Measurements from ENCODE around the gene OPTC. TPM values are rescaled to one million over a fixed set of nuclear protein-coding genes. Genes with fewer than 3 reads are reported as not detected.

OPTC gene
- total and polyA plus RNA-seq, 5 experiments from 2014 or later, result not detected

- Mint-ChIP-seq H3K4me3 (no peak overlapping the region), H3K36me3 (no peaks in the 10 kb centered on the region), H3K27me3 (peaks cover 0 to 3% (median 1%) of the 10 kb centered on the region in 5 donors), H3K27ac (no peak overlapping the region), H3K4me1 (no peaks in the 10 kb centered on the region), H3K9me3 (no peaks in the 10 kb centered on the region)
- ATAC-seq, result no peak
- POLR2A ChIA-PET, result interaction anchor here (0.6 kb wide), 1 partner anchor 188 kb away, joined by 3 read pairs; no protein-coding TSS in a partner anchor
- DNase-seq, result no peak
Observed at GRCh38 chr1:203551550-203551949, 57.6 kb downstream of the OPTC start.

- peaks cover 0 to 3% (median 1%) of the 10 kb centered on the region in 5 donors for H3K27me3 Mint-ChIP-seq
- no peak for ATAC-seq
- no peak for DNase-seq
- POLR2A ChIA-PET, result no interaction called here
- H3K4me3 Mint-ChIP-seq, result no peak overlapping the region
- peak overlapping the region in 1 of 10 donors; percentile 41 for H3K27ac Mint-ChIP-seq
- no peaks in the 10 kb centered on the region for H3K36me3 Mint-ChIP-seq
- H3K9me3 Mint-ChIP-seq, result no peaks in the 10 kb centered on the region
- no peaks in the 10 kb centered on the region for H3K4me1 Mint-ChIP-seq
Observed at GRCh38 chr1:203553496-203553895, 59.5 kb downstream of the OPTC start.

- ATAC-seq, result no peak
- no peak for DNase-seq
- no peak overlapping the region for H3K27ac Mint-ChIP-seq
- H3K27me3 Mint-ChIP-seq, result peaks cover 0 to 2% (median 0%) of the 10 kb centered on the region in 5 donors
- no peaks in the 10 kb centered on the region for H3K9me3 Mint-ChIP-seq
- POLR2A ChIA-PET, result no interaction called here
- no peaks in the 10 kb centered on the region for H3K36me3 Mint-ChIP-seq
- H3K4me1 Mint-ChIP-seq, result no peaks in the 10 kb centered on the region
- H3K4me3 Mint-ChIP-seq, result no peak overlapping the region
Observed at GRCh38 chr1:203554071-203554470, 60.1 kb downstream of the OPTC start.

GRCh38 chr1:203555076-203555475, 61.1 kb downstream of the OPTC start:
- DNase-seq, result no peak
- Mint-ChIP-seq H3K36me3 (no peaks in the 10 kb centered on the region), H3K9me3 (no peaks in the 10 kb centered on the region), H3K4me1 (no peaks in the 10 kb centered on the region), H3K27ac (no peak overlapping the region), H3K4me3 (no peak overlapping the region), H3K27me3 (peaks cover 0 to 2% (median 0%) of the 10 kb centered on the region in 5 donors)
- no peak for ATAC-seq
- POLR2A ChIA-PET, result no interaction called here

GRCh38 chr1:203555511-203556046, 61.6 kb downstream of the OPTC start:
- no peaks in the 10 kb centered on the region for H3K36me3 Mint-ChIP-seq
- POLR2A ChIA-PET, result no interaction called here

GRCh38 chr1:203556047-203556851, 62.3 kb downstream of the OPTC start:
- Mint-ChIP-seq H3K27ac (peak overlapping the region in 1 of 10 donors; percentile 72), H3K4me3 (no peak overlapping the region), H3K36me3 (no peaks in the 10 kb centered on the region), H3K9me3 (no peaks in the 10 kb centered on the region), H3K27me3 (peaks cover 0 to 2% (median 0%) of the 10 kb centered on the region in 5 donors), H3K4me1 (no peaks in the 10 kb centered on the region)
- no peak for DNase-seq
- ATAC-seq, result no peak
- POLR2A ChIA-PET, result no interaction called here

More at GRCh38 chr1:203555511-203556046, 61.6 kb downstream of the OPTC start:
- no peak for DNase-seq
- peak overlapping the region in 1 of 10 donors; percentile 72 for H3K27ac Mint-ChIP-seq
- no peaks in the 10 kb centered on the region for H3K9me3 Mint-ChIP-seq
- no peak for ATAC-seq
- H3K4me3 Mint-ChIP-seq, result no peak overlapping the region
- H3K27me3 Mint-ChIP-seq, result peaks cover 0 to 2% (median 0%) of the 10 kb centered on the region in 5 donors
- no peaks in the 10 kb centered on the region for H3K4me1 Mint-ChIP-seq

- ATAC-seq, result no peak
- Mint-ChIP-seq H3K27me3 (peaks cover 0 to 2% (median 0%) of the 10 kb centered on the region in 5 donors), H3K4me1 (peaks cover 0 to 2% (median 0%) of the 10 kb centered on the region in 4 donors), H3K27ac (peak overlapping the region in 2 of 10 donors; percentile 35 to 61), H3K36me3 (no peaks in the 10 kb centered on the region), H3K4me3 (no peak overlapping the region), H3K9me3 (no peaks in the 10 kb centered on the region)
- POLR2A ChIA-PET, result no interaction called here
- DNase-seq, result no peak
Observed at GRCh38 chr1:203557390-203557789, 63.4 kb downstream of the OPTC start.

GRCh38 chr1:203558064-203558760, 64.3 kb downstream of the OPTC start:
- H3K9me3 Mint-ChIP-seq, result no peaks in the 10 kb centered on the region
- H3K4me3 Mint-ChIP-seq, result no peak overlapping the region
- H3K27me3 Mint-ChIP-seq, result peaks cover 0 to 2% (median 0%) of the 10 kb centered on the region in 5 donors
- POLR2A ChIA-PET, result no interaction called here
- H3K36me3 Mint-ChIP-seq, result no peaks in the 10 kb centered on the region
- ATAC-seq (no peak), DNase-seq (no peak)
- peaks cover 0 to 2% (median 0%) of the 10 kb centered on the region in 4 donors for H3K4me1 Mint-ChIP-seq
- no peak overlapping the region for H3K27ac Mint-ChIP-seq

Other genes with a start within 250 kb of the OPTC start
- 100 to 1,000 TPM; 186 to 191 TPM for gene BTG2, start 188.6 kb upstream of the OPTC start, total RNA-seq
- 100 to 1,000 TPM in 2 of 3 donors, 10 to 100 TPM in 1; 91.8 to 179 (median 122) TPM for gene BTG2, start 188.6 kb upstream of the OPTC start, polyA plus RNA-seq
- gene FMOD, start 143.0 kb upstream of the OPTC start, total RNA-seq, result not detected
- gene FMOD, start 143.0 kb upstream of the OPTC start, polyA plus RNA-seq, result not detected
- not detected for gene PRELP, start 18.3 kb upstream of the OPTC start, total RNA-seq
- gene PRELP, start 18.3 kb upstream of the OPTC start, polyA plus RNA-seq, result not detected
- gene ATP2B4, start 132.7 kb downstream of the OPTC start, total RNA-seq, result 10 to 100 TPM; 46.8 to 49.5 TPM
- gene ATP2B4, start 132.7 kb downstream of the OPTC start, polyA plus RNA-seq, result 10 to 100 TPM in 1 of 3 donors, 1 to 10 TPM in 2; 4.3 to 17.4 (median 5.3) TPM